Measurements from ENCODE around the gene EHD1. TPM values are rescaled to one million over a fixed set of nuclear protein-coding genes. Genes with fewer than 3 reads are reported as not detected.
A peak's percentile ranks its signal among the peaks of the same experiment; 100 is the strongest.

Gene EHD1
- polyA plus RNA-seq, 2 of the 4 experiments (the other 2 are of a cell fraction), result 25.9 to 37.8 TPM

DNA sequence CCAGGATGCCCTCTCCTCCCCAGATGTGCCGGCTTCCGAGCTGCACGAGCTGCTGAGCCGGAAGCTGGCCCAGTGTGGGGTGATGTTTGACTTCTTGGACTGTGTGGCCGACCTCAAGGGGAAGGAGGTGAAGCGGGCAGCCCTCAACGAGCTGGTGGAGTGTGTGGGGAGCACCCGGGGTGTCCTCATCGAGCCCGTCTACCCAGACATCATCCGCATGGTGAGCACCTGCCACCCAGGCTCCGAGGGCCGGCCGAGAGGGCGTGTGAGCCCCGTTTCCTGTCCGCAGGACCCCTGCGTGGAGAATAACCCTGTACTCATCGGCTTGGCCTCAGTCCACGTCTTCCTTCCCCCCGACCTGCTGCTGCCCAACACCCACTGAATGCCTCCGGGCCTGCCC is 48.3 kb upstream of the EHD1 start:
- no peak overlapping the region for H3K4me3 ChIP-seq
- CTCF ChIA-PET, result interaction anchor here (0.9 to 3.8 kb wide), 5 partner anchors 25 to 88 kb away, joined by 3 to 16 read pairs (median 11); partner anchors contain the start of genes ARL2 and BATF2

GRCh38 chr11:64925536-64926436 is 47.4 kb upstream of the EHD1 start:
- no peak for FAIRE-seq
- DNase-seq (ENCODE audit: low read depth in 1 of 2, low spot score in 1 of 2), result no peak
- ChIA-PET CTCF (interaction anchor here (0.8 to 3.8 kb wide), 9 partner anchors 8 to 152 kb away, joined by 3 to 16 read pairs (median 4); partner anchors contain the start of genes ARL2 and BATF2), POLR2A (interaction anchor here (1.5 kb wide), 1 partner anchor 81 kb away, joined by 5 read pairs; no protein-coding TSS in a partner anchor)
- H3K4me2 ChIP-seq, result peak overlapping the region; percentile 98
- TF ChIP-seq, protein P1, sequence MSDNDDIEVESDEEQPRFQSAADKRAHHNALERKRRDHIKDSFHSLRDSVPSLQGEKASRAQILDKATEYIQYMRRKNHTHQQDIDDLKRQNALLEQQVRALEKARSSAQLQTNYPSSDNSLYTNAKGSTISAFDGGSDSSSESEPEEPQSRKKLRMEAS (IDR thresholded peaks at IDR 0.05), result no peak
- no peak for ATAC-seq
- H3K4me3 ChIP-seq, result peak overlapping the region; percentile 71
- 84% methylated on average over 13 of the region's 24 CpGs for WGBS (ENCODE audit: missing lambda C conversion rate)
- H3K27ac ChIP-seq, result peak overlapping the region; percentile 93 to 96; a peak in 5 of 6 replicates
- no peaks in the 10 kb centered on the region for H3K9me3 ChIP-seq
- peaks cover 14% of the 10 kb centered on the region for H3K4me1 ChIP-seq

More for the DNA sequence above, 48.3 kb upstream of the EHD1 start:
- no peak for TF ChIP-seq HOXB13 (CRISPR knock-in tag; IDR thresholded peaks at IDR 0.05; ENCODE audit: low read depth)
- TF ChIP-seq REST (IDR thresholded peaks at IDR 0.05), result no peak
- TF ChIP-seq RARB (CRISPR knock-in tag; IDR thresholded peaks at IDR 0.05), result no peak
- no peak for TF ChIP-seq HEYL (CRISPR knock-in tag; IDR thresholded peaks at IDR 0.05)
- TF ChIP-seq MYC (IDR thresholded peaks at IDR 0.05; ENCODE audit: borderline replicate concordance, low read length), result no peak
- no peak for TF ChIP-seq USF2 (IDR thresholded peaks at IDR 0.05)
- no peak for TF ChIP-seq FOSB (CRISPR knock-in tag; IDR thresholded peaks at IDR 0.05)
- H3K4me1 ChIP-seq, result peaks cover 14% of the 10 kb centered on the region
- WGBS (ENCODE audit: missing lambda C conversion rate), result 85% methylated on average over 22 of the region's 22 CpGs
- no peaks in the 10 kb centered on the region for H3K9me3 ChIP-seq
- no peak overlapping the region for H3K27ac ChIP-seq
- no peak overlapping the region for H3K4me2 ChIP-seq
- DNase-seq (ENCODE audit: low read depth in 1 of 2, low spot score in 1 of 2), result no peak
- no peak for ATAC-seq
- POLR2A ChIA-PET, result no interaction called here
- FAIRE-seq, result no peak

- ATAC-seq, result peak; percentile 44 to 54; a peak in 5 of 6 replicates
- Histone ChIP-seq H3K4me2 (peak overlapping the region; percentile 98), H3K4me3 (peak overlapping the region; percentile 71), H3K27ac (peak overlapping the region; percentile 93 to 96), H3K4me1 (peaks cover 14% of the 10 kb centered on the region), H3K9me3 (no peaks in the 10 kb centered on the region)
- 0% methylated on average over 8 of the region's 24 CpGs for WGBS (ENCODE audit: missing lambda C conversion rate)
- TF ChIP-seq PHF8 (IDR thresholded peaks at IDR 0.05; ENCODE audit: borderline replicate concordance, low read depth), result peak; percentile 41; the same call in 1 of the 2 replicates
- no peak for TF ChIP-seq E2F6 (IDR thresholded peaks at IDR 0.05; ENCODE audit: borderline replicate concordance, low read depth)
- no peak for FAIRE-seq
- ChIA-PET CTCF (interaction anchor here (0.8 to 3.8 kb wide), 9 partner anchors 12 to 153 kb away, joined by 3 to 16 read pairs (median 4); partner anchors contain the start of gene BATF2), POLR2A (interaction anchor here (1.5 kb wide), 1 partner anchor 82 kb away, joined by 5 read pairs; no protein-coding TSS in a partner anchor)
- peak in 1 of 2 experiments; percentile 51 for DNase-seq (ENCODE audit: low read depth in 1 of 2, low spot score in 1 of 2)
Measured at GRCh38 chr11:64924910-64925284, 46.5 kb upstream of the EHD1 start.

Measured in A549 (cell line).